GM21737 (cell line): ENCODE data around the gene UBAC2.
A peak's percentile ranks its signal among the peaks of the same experiment; 100 is the strongest.

Experiments used
- ATAC-seq: cut with Tn5 transposase; IDR thresholded peaks from one replicate; pipeline ENCODE4 v1.9.1; 2021; ENCODE audit warnings: mild to moderate bottlenecking, moderate library complexity; ENCODE audit not compliant: unreplicated experiment

Gene UBAC2

GRCh38 chr13:99353246-99353600, 152.6 kb downstream of the UBAC2 start:
- no peak for ATAC-seq

- no peak for ATAC-seq
These were observed 153.2 kb downstream of the UBAC2 start for GRCh38 chr13:99353836-99354235.

DNA sequence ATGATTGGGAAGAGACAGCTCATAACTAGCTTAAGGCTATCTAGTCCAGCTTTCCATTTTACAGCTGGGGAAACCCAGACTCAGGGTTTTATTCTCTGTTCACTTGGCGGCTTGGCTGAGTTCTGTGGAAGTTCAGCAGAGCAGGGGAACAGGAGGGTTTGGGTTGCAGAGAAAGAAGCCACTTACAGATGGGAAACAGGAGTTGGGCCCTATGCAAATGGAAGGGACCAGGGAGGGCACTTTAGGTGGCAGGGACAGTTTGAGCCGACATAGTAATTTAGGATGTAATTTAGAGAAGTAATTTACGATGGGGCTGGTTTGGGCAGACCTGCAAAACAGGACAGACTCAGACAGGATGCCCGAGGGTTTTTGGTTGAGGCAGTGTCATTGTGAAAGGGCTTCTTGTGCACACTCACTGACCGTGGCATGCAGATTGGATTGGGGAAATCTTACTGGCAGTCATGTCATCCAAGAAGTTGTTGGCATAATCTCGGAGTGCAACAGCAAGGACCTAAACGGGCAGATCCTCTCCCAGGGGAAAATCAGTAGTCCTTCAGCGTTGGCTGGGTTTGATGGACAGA, 153.8 kb downstream of the UBAC2 start:
- no peak for ATAC-seq

GRCh38 chr13:99355267-99356011, 154.8 kb downstream of the UBAC2 start:
- no peak for ATAC-seq

- ATAC-seq = no peak
These were observed 155.3 kb downstream of the UBAC2 start for GRCh38 chr13:99356012-99356261.

- ATAC-seq = peak; percentile 46
These were observed 155.8 kb downstream of the UBAC2 start for GRCh38 chr13:99356262-99357091.

DNA sequence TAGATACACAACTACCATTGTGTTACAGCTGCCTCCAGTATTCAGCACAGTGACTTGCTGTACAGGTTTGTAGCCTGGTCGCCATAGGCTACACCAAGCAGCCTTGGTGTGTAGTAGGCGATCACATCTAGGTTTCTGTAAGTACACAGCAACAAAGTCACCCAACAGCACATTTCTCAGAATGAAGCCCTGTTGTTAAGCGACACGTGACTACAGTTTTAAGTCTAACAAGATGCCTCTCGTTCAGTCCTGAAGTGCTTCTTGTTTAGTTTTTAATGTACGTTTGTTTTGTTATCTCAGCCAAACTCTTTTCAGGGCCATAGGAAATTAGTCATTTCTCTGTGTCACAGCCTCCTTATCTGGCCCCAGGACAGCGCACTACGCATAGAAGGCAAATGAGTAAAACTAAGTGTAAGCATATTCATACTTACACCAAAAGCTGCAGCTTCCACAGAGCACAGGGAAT, 156.5 kb downstream of the UBAC2 start:
- ATAC-seq = no peak

GRCh38 chr13:99357941-99358340, 157.3 kb downstream of the UBAC2 start:
- ATAC-seq = no peak

- no peak for ATAC-seq
These were observed 158.9 kb downstream of the UBAC2 start for GRCh38 chr13:99359528-99359927.

GRCh38 chr13:99360696-99361095, 160.0 kb downstream of the UBAC2 start:
- no peak for ATAC-seq

DNA sequence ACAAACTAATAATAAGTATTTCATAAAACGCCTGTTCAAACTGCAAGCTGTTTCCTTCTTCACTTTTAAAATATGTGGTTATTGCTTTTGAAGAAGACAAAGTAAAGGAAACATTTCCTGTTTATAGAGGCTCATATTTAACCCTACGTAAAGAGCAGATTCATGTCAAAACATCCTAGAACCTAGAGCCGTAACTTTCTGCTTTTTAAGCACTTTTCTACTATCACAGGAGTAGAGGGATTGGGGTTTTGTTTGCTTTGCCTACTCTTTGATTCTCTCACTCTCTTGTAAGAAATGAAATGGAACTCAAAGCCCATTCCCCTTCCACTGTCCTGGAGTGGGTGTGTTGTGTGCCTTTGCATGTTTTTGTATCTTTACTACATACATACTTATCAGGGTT, 160.5 kb downstream of the UBAC2 start:
- ATAC-seq = no peak

DNA sequence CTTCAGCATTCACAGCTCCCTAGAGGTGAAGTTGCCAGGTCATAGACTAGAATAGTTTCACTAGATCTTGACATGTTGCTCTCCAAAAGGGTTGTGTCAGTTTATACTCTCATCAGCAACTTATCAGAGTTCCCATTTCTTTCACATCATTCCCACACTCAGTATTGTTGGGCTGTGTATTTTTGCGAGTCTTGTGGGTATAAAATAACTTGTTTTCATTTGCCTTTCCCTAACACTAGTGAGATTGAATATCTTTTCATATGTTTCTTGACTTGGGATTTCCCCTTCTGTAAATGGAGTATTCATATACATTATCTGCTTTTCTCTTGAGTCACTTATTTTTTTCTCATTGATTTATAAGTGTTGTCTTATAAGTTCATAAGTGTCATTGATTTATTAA, 161.7 kb downstream of the UBAC2 start:
- ATAC-seq = no peak

DNA sequence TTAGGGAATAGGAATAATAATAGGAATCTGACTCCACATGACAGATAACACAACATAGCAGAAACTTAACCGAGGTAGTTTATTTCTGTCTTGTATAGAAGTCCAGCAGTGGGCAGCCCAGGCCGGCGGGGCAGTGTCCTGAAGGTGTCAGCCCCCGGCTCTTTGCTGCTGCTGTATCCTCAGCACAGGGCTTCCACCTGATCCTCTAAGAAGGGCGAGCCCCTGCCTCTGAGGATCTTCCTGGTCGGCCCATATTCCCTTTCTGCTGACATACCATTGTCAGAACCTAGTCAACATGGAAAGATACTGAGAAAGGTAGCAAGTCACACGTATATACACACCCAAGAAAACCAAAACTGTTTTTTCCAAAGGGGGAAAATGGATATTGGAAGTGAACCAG, 162.7 kb downstream of the UBAC2 start:
- ATAC-seq = no peak

GRCh38 chr13:99363949-99364348, 163.3 kb downstream of the UBAC2 start:
- no peak for ATAC-seq

- no peak for ATAC-seq
These were observed 165.7 kb downstream of the UBAC2 start for GRCh38 chr13:99366075-99366987.

DNA sequence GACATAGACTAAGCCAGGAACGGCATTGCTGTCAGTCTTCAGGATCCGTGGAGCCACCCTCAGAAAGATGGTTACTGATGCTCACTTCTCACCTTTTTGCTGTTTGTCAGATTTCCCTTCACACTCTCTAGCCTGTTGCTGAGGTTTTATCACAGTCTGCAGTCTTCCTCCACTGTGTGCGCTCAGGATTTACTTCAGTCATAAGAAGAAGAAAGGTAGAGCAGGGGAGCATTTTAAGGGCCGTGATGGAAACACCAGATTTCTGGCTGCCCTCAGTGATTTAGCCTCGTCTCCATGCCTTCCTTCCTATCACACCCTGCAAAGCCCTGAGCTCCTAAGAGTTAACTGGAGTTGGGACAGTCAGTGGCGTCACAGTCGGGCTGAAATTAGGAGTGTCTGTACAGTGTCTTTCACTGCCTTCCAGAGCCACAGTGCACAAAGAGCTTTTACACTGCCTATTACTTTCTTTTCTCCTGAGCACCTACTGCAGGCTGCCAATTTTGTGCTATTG, 166.5 kb downstream of the UBAC2 start:
- ATAC-seq = no peak

DNA sequence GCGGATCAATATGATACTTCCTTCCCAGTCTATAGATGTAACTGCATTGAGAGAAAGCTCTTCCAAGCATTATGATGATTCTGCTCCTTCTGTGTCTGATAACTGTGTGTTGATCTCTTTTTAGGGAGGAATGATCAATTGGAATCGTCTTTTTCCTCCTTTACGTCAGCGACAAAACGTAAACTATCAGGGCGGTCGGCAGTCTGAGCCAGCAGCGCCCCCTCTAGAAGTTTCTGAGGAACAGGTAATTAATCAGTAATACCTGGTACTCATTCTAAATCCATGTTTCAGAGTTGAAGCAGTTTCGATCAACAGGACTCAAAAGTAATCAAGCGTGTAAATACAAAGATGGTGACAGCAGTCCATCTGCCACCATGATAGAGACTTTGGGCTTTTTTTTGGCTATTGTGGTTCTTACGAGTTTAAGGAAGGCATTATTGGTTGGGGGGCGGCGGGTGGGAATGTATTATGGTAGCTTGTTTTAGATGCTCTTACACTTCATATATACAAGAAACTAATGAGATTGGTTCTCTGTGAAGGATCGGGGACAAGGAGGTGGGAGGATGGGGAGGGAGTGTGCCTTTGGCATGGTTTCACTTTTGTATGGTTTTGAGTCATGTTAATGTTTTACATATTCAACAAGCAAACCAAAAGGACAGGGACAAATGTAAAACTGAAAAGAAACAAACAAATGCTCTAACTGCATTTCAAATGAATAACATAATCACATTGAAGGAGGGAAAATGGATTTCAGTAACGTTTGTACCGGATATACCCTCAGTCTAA, 167.2 kb downstream of the UBAC2 start:
- ATAC-seq = no peak

GRCh38 chr13:99370481-99371275, 170.0 kb downstream of the UBAC2 start:
- no peak for ATAC-seq

DNA sequence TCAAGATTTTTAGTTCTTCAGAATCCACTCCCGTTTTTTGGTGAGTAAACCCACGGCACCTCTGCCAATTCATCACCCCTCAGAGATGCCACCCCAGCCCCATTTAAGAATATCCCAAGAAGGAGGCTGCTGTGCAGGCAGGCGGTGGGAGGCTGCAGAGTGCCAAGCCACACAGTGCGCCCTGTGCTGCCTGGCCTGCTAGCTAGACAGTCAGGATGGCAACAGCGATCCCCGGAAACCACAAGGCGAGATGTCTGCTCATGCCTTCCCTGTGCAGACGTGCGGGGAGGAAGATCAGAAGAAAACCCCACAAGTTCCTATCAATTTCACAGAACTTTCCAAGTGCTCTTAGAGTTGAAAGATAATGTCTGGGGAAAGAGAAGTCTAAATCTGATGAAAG, 171.3 kb downstream of the UBAC2 start:
- no peak for ATAC-seq
